Glutamatergic neuron (in vitro differentiated cells): ENCODE data around the gene ADAMTS13. TPM values are rescaled to one million over a fixed set of nuclear protein-coding genes. Genes with fewer than 3 reads are reported as not detected.

Experiments used
- DNase-seq: peaks from one replicate; pipeline ENCODE4 v3.0.0; 2022
- H3K27ac Mint-ChIP-seq: one replicate; pipeline ENCODE4 v1.8.0; 2020; ENCODE audit warnings: mild to moderate bottlenecking, mixed read lengths, inconsistent platforms; ENCODE audit not compliant: unreplicated experiment
- H3K27me3 Mint-ChIP-seq: one replicate; pipeline ENCODE4 v1.8.0; 2020; ENCODE audit warnings: mild to moderate bottlenecking, moderate library complexity, mixed read lengths, inconsistent platforms; ENCODE audit not compliant: unreplicated experiment
- H3K36me3 Mint-ChIP-seq: one replicate; pipeline ENCODE4 v1.8.0; 2020; ENCODE audit warnings: mild to moderate bottlenecking, mixed read lengths, inconsistent platforms; ENCODE audit not compliant: unreplicated experiment
- H3K4me1 Mint-ChIP-seq: one replicate; pipeline ENCODE4 v1.8.0; 2020; ENCODE audit warnings: mild to moderate bottlenecking, low read depth, mixed read lengths, inconsistent platforms; ENCODE audit not compliant: unreplicated experiment
- H3K4me3 Mint-ChIP-seq: one replicate; pipeline ENCODE4 v1.8.0; 2020; ENCODE audit warnings: mild to moderate bottlenecking, mixed read lengths, inconsistent platforms; ENCODE audit not compliant: unreplicated experiment
- H3K9me3 Mint-ChIP-seq: one replicate; pipeline ENCODE4 v1.8.0; 2020; ENCODE audit warnings: mild to moderate bottlenecking, moderate library complexity, mixed read lengths, inconsistent platforms; ENCODE audit not compliant: unreplicated experiment
- CTCF ChIP-seq: fragments of 200-600 bp; sonication (generic); IDR thresholded peaks from one replicate; pipeline ENCODE4 v1.5.0; 2021; ENCODE audit not compliant: partially characterized antibody, unreplicated experiment
- total RNA-seq: library from RNA; stranded (reverse); fragmentation: NEBNext Ultra II Directional; extraction: Animal tissue kit (Norgen Biotek cat#: 25700); gene quantifications from one replicate; pipeline ENCODE4 v1.2.1, GENCODE V29; 2021; ENCODE audit not compliant: unreplicated experiment

ADAMTS13 gene
- total RNA-seq, 1 donor from 2014 or later, result 27.9 TPM

- H3K36me3 Mint-ChIP-seq, result no peaks in the 10 kb centered on the region
- H3K4me3 Mint-ChIP-seq, result no peak overlapping the region
- peaks cover 3% of the 10 kb centered on the region for H3K27me3 Mint-ChIP-seq
- no peak overlapping the region for H3K27ac Mint-ChIP-seq
- no peak for TF ChIP-seq CTCF
- DNase-seq, result peak; percentile 9
- H3K9me3 Mint-ChIP-seq, result peaks cover 9% of the 10 kb centered on the region
- H3K4me1 Mint-ChIP-seq, result peaks cover 10% of the 10 kb centered on the region
These were observed 72.6 kb downstream of the ADAMTS13 start for GRCh38 chr9:133494636-133495326.

GRCh38 chr9:133495327-133496293 lies 73.4 kb downstream of the ADAMTS13 start:
- H3K27me3 Mint-ChIP-seq, result peaks cover 8% of the 10 kb centered on the region
- peaks cover 14% of the 10 kb centered on the region for H3K4me1 Mint-ChIP-seq
- no peak for TF ChIP-seq CTCF
- no peaks in the 10 kb centered on the region for H3K36me3 Mint-ChIP-seq
- no peak overlapping the region for H3K4me3 Mint-ChIP-seq
- no peak for DNase-seq
- no peak overlapping the region for H3K27ac Mint-ChIP-seq
- H3K9me3 Mint-ChIP-seq, result peaks cover 12% of the 10 kb centered on the region

DNA sequence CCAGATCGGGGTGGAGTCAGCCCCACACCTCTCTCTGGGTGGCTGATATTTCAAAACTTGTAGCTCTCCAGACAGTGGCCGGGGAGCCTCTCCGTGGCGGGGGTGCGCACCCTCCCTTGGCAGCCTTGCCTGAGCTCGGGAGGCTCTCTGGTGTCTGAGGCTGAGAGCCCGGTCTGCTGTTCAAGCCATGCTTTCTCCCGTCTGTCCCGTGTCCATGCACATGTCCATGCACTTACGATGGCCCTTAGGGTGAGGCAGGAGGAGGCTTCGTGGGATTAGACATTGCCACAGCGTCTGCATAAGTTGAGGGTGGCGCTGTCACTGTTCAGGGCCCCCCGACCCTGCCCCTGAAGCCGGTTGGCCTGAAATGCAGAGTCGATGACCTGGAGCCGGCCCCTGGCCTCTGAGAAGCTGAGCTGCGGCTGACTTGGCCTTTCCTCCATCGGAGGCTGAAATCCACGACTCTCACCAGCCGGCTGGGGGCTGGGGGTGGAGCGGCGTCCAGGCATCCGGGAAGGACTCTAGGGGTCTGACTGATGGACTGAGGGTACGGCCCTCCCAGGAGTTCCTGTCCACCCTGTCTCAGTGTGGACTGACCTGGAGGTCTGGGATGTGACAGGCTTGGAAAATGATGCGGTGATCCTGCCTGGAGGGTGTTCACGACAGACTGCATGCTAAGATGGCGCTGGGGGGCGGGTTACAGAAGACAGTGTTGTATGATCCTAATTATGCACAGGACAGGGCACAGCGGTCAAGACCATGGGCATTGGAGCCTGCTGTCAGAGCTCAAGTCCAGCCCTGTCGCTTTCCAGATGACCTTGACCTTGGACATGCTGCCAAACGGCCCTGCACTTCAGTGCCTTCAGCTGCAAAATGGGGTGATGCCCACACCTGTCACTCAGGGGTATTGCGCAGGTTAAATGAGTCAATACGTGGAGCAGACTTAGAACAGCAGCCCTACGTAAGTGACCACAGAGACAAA lies 75.0 kb downstream of the ADAMTS13 start:
- Mint-ChIP-seq H3K27me3 (peaks cover 8% of the 10 kb centered on the region), H3K9me3 (peaks cover 16% of the 10 kb centered on the region), H3K36me3 (peaks cover 10% of the 10 kb centered on the region), H3K4me1 (peaks cover 14% of the 10 kb centered on the region), H3K4me3 (no peak overlapping the region), H3K27ac (no peak overlapping the region)
- TF ChIP-seq CTCF, result no peak
- DNase-seq, result no peak

GRCh38 chr9:133499132-133499891 lies 77.1 kb downstream of the ADAMTS13 start:
- no peak overlapping the region for H3K4me3 Mint-ChIP-seq
- peaks cover 10% of the 10 kb centered on the region for H3K27me3 Mint-ChIP-seq
- peaks cover 11% of the 10 kb centered on the region for H3K4me1 Mint-ChIP-seq
- H3K27ac Mint-ChIP-seq, result no peak overlapping the region
- H3K9me3 Mint-ChIP-seq, result peaks cover 16% of the 10 kb centered on the region
- TF ChIP-seq CTCF, result no peak
- H3K36me3 Mint-ChIP-seq, result peaks cover 16% of the 10 kb centered on the region
- peak; percentile 6 for DNase-seq
